Fibroblast of the aortic adventitia (primary cell): ENCODE data around the gene CD226. TPM values are rescaled to one million over a fixed set of nuclear protein-coding genes. Genes with fewer than 3 reads are reported as not detected.
"Not testable (repeated sequence)": the region's sequence is repeated elsewhere in the genome, so short reads cannot be mapped to it uniquely, and the experiment has no call there.

Source experiments
- DNase-seq: peaks from one replicate; pipeline ENCODE4 v3.0.0-alpha.2; 2010; ENCODE audit warnings: low read depth
- H3K4me3 ChIP-seq: 2 replicates; pipeline ENCODE4 v1.5.1; 2011; ENCODE audit warnings: low read depth, mild to moderate bottlenecking, control low read depth, low read length, moderate library complexity
- total RNA-seq: library from RNA; depleted of rRNA; stranded (reverse); fragments of >200 nt; gene quantifications from 2 replicates; pipeline ENCODE4 v1.2.3, GENCODE V29; 2012; ENCODE audit warnings: low replicate concordance
- TF ChIP-seq, protein P1 (sequence below): IDR thresholded peaks from 2 replicates; pipeline ENCODE4 v1.5.1; 2011; ENCODE audit warnings: mild to moderate bottlenecking, low read length, control low read depth, inconsistent platforms; ENCODE audit not compliant: insufficient read depth

CD226 gene
- total RNA-seq, 1 donor = 0.99 TPM

DNA sequence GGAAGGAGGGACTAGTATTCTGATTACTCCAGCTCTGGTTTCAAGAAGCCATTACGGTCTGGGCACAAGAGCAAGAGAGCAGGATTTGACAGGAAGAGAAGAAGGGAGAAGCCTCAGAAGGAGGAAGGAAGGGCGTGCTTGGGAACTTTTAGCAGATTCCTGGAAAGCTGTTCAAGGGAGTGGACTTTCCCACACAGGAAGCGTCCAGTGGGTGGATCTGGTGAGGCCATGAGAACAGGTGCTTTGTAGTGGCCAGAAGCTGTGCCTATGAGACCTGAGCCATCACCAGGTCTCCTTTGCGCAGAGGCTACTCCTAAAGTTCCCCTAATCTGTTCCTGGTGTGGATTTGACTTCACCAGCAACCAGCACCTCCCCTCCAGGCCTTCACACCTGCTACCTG, 62.3 kb downstream of the CD226 start:
- TF ChIP-seq, protein P1, sequence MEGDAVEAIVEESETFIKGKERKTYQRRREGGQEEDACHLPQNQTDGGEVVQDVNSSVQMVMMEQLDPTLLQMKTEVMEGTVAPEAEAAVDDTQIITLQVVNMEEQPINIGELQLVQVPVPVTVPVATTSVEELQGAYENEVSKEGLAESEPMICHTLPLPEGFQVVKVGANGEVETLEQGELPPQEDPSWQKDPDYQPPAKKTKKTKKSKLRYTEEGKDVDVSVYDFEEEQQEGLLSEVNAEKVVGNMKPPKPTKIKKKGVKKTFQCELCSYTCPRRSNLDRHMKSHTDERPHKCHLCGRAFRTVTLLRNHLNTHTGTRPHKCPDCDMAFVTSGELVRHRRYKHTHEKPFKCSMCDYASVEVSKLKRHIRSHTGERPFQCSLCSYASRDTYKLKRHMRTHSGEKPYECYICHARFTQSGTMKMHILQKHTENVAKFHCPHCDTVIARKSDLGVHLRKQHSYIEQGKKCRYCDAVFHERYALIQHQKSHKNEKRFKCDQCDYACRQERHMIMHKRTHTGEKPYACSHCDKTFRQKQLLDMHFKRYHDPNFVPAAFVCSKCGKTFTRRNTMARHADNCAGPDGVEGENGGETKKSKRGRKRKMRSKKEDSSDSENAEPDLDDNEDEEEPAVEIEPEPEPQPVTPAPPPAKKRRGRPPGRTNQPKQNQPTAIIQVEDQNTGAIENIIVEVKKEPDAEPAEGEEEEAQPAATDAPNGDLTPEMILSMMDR = no peak

DNA sequence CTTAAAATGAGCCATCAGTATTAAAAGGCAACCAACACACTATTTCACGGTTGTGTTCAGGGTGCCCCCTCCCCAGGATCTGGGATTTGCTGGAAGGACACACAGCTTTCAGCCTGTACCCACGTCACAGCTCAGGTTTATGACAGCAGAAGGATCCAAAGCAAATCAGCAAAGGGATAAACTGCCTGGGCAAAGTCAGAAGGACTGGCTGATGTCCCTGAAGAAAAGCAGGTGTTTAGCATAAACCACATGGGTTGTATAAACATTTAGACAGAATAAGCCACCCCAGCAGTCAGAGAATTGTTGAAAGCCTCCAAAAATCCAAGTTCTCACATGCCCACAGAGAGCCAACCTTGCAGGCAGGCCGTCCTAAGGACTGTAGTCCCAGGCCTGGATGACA, 63.9 kb downstream of the CD226 start:
- DNase-seq = no peak
- no peak overlapping the region for H3K4me3 ChIP-seq
- TF ChIP-seq, protein P1 = no peak

More for the DNA sequence above, 62.3 kb downstream of the CD226 start:
- no peak overlapping the region for H3K4me3 ChIP-seq
- no peak for DNase-seq

DNA sequence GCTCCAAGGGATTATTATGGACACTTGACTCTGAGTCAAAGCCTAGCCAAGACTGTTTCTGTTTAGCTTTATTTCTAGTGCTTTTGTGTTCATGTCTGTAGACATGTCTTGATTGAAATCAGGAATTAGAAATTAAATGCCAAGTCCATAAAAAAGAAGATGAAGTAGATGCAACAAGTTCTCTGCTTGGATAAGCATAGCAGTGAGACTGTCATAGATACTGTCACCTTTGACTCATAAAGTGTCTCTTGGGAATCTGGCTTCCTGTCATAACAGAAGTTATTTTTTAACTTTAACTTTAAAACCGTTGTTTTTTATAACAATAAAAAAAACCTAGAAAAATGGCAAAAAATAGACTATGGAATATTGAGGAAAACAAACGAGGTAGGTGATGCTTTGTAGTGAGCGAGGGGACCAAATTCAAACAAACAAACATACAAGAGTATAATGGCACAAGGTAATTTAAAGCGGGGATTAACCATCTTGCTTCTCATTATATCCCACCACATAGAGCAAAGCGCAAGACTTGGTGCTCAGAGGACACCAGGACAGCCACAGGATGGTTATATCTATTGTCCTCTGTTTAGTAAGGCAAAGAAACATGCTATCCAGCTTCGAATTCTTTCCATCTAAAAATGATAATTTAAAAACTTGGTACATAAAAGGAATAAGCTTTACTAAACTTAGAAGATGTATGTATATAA, 64.6 kb downstream of the CD226 start:
- TF ChIP-seq, protein P1 = no peak
- no peak for DNase-seq
- H3K4me3 ChIP-seq = no peak overlapping the region

DNA sequence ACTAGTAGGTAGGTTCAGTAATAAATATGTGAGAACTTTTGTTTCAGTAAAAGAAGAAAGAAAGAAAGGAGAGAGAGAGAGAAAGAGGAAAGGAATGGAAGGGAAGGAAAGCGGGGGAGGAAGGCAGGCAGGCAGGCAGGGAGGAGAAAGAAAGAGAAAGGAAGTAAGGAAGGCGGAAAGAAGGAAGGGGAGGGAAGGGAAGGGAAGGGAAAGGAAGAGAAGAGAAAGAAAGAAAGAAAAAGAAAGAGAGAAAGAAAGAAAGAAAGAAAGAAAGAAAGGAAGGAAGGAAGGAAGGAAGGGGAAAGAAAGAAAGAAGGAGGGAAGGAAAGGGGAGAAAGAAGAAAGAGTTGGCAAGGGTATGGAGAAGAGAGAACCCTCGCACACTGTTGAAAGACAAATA, 67.6 kb downstream of the CD226 start:
- TF ChIP-seq, protein P1 = no peak
- H3K4me3 ChIP-seq = no peak overlapping the region
- DNase-seq = no peak

DNA sequence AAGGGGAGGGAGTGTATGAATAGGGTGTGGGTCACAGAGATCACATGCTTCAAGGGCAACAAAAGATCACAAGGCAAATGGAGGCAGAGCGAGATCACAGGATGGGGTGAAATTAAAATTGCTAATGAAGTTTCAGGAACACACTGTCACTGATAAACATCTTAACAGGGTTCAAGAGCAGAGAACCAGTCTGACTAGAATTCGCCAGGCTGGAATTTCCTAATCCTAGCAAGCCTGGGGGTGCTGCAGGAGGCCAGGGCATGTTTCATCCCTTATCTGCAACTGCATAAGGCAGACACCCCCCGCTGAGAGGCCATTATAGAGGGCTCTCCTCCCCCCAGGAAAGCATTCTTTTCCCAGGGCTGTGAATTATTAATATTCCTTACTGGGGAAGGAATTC, 68.6 kb downstream of the CD226 start:
- DNase-seq, H3K4me3 ChIP-seq: not testable (repeated sequence)

DNA sequence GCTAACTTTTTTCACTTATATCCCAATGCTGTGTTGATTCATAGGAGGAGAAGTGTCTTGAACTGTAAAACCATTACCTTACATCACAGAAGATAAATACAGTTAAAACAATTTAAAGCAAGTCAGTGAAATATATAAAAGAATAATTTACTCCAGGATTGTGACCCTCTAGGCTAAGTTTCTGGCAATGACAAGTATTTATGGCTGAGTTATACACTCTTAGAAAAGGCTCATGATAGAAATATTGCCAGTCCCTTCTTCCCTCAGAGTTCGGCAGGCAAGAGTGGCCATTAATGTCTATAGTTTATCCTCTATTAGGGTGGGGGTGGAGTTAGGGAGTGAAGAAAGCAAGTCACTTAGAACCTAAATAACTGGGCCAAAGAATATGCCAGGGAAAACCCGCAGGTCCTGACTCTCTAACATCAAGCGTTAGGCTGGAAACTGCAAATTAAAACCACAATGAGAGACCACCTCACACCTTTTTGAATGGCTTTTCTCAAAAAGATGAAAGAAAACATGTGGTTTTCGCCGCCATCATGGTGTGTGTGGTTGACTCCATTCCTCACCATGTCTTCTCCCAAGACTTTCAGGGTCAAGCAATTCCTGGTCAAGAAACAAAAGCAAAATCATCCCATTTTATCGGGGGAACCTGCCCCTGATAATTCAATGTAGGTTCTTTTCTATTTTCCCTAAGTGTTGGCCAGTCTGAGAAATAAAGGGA, 69.3 kb downstream of the CD226 start:
- no peak for DNase-seq
- TF ChIP-seq, protein P1 = no peak
- no peak overlapping the region for H3K4me3 ChIP-seq

DNA sequence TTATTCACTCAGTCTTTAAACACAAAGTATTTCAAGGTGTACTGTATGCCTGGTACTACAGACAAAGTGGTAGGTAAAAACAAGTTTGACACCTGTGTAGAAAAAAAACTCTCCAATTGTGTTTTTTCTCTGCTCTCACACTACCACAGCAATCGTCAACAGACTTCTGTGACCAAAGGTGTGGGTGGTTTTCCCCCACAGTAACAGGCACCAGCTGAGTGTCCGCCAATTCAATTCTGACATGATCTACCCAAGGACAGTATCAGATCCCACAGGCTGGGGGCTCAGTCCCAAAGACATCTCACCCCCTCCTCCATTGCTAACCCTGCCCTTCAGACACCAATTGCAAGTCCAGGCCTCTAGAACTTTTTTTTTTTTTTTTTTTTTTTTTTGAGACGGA, 71.2 kb downstream of the CD226 start:
- no peak for DNase-seq
- TF ChIP-seq, protein P1 = no peak

More for the DNA sequence above, 71.2 kb downstream of the CD226 start:
- no peak overlapping the region for H3K4me3 ChIP-seq
